ENCODE data around the gene GPR55. TPM values are rescaled to one million over a fixed set of nuclear protein-coding genes. Genes with fewer than 3 reads are reported as not detected.
A peak's percentile ranks its signal among the peaks of the same experiment; 100 is the strongest.

The GPR55 gene
- total RNA-seq, 1 experiment from 2014 or later = not detected

DNA sequence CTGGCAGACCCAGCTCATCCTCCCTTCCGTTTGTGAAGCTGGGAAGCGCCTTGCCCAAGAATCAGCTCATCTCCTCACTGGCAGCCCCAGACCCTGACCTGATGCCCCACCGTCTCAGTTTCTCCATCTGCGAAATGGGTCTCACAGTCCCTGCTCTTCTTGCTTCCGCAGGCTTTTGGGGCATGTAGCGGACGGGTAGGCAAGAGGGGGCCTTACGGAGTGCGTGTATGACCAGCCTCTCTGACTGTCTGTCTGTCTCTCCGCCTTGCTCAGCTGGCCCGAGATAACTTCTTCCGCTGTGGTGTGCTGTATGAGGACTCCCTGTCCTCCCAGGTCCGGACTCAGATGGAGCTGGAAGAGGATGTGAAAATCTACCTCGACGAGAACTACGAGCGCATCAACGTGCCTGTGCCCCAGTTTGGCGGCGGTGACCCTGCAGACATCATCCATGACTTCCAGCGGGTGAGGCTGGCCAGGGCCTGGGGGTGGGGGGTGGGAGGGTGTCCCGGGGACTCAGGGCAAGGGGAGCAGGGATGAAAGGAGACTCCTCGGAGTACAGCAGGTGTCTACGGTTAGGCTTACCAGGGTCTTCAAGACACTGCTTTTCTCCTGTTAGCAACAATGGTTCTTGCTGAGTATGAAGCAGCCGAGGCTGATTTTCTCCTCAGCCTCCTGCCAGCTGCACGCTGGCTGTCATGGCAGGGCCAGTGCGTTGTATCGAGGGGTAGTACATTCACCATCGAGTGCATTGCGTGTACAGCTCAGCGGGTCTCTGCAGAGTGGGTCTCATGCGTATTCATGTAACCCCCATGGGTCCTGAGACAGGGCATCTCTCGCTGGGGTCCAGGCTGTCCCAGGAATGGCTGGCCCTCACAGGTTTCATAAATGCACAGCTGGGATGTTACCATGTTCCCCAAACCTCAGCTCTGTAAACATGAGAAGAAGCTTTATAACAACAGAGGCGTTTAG lies 49.4 kb downstream of the GPR55 start:
- DNase-seq = no peak
- Histone ChIP-seq H2AFZ (ENCODE audit: low read length) (no peak overlapping the region), H3K27ac (ENCODE audit: insufficient read length, low read depth, low read length) (no peak overlapping the region), H4K8ac (replicated peaks; ENCODE audit: insufficient read length, low read depth, low read length) (no peak overlapping the region), H4K5ac (ENCODE audit: insufficient read length, low read depth, low read length) (no peak overlapping the region), H3K14ac (ENCODE audit: insufficient read depth, low read length) (no peak overlapping the region), H2AK5ac (ENCODE audit: insufficient read length, low read length) (no peak overlapping the region), H4K20me1 (ENCODE audit: control insufficient read depth, insufficient read depth, insufficient read length) (no peaks in the 10 kb centered on the region), H3K79me2 (ENCODE audit: insufficient read depth, low read length) (peaks cover 14% of the 10 kb centered on the region; the same call in 1 of the 2 replicates), H3K18ac (ENCODE audit: insufficient read length, low read depth, low read length) (no peak overlapping the region), H2BK120ac (ENCODE audit: low read depth, low read length, poor library complexity, severe bottlenecking) (no peak overlapping the region), H2BK15ac (ENCODE audit: low read depth, low read length) (no peak overlapping the region), H3K23me2 (ENCODE audit: insufficient read length, low read depth, low read length, poor library complexity, severe bottlenecking) (no peaks in the 10 kb centered on the region), H3K4ac (ENCODE audit: low read depth, low read length) (no peak overlapping the region), H3K27me3 (ENCODE audit: insufficient read depth, low read length) (no peaks in the 10 kb centered on the region), H3K79me1 (ENCODE audit: insufficient read depth, low read depth, low read length, poor library complexity, severe bottlenecking) (no peaks in the 10 kb centered on the region), H2BK12ac (ENCODE audit: insufficient read length, low read depth, low read length) (no peak overlapping the region), H2BK20ac (ENCODE audit: low read depth, low read length, poor library complexity, severe bottlenecking) (no peak overlapping the region), H3K4me1 (ENCODE audit: insufficient read depth, low read length) (no peaks in the 10 kb centered on the region; the same call in 1 of the 2 replicates), H3K4me2 (ENCODE audit: insufficient read depth, insufficient read length, low read length) (no peak overlapping the region), H4K91ac (ENCODE audit: insufficient read length, low read depth, low read length) (no peak overlapping the region), H3K9ac (ENCODE audit: extremely low read depth, insufficient read length, low read length) (no peak overlapping the region), H2BK5ac (ENCODE audit: insufficient read length, low read length) (no peak overlapping the region), H3K56ac (ENCODE audit: insufficient read length, low read depth, low read length) (no peak overlapping the region), H3K9me3 (ENCODE audit: control insufficient read depth, low read depth, low read length) (no peaks in the 10 kb centered on the region), H3T11ph (ENCODE audit: low read length) (no peak overlapping the region), H3K23ac (ENCODE audit: insufficient read length, low read depth, low read length) (no peak overlapping the region)
- peaks cover 51 to 80% (median 69%) of the 10 kb centered on the region in 3 experiments for H3K36me3 Mint-ChIP-seq (ENCODE audit: insufficient read depth in 1 of 3, low read depth in 3 of 3)
- H3K9me3 Mint-ChIP-seq = no peaks in the 10 kb centered on the region
- H3K27ac Mint-ChIP-seq = peak overlapping the region in 1 of 3 experiments; percentile 34; a peak in 1 of 7 replicates
- no peak overlapping the region for H3K4me3 Mint-ChIP-seq
- H3K4me1 Mint-ChIP-seq = peaks cover 23 to 29% of the 10 kb centered on the region in 2 experiments
- TF ChIP-seq, protein P1, sequence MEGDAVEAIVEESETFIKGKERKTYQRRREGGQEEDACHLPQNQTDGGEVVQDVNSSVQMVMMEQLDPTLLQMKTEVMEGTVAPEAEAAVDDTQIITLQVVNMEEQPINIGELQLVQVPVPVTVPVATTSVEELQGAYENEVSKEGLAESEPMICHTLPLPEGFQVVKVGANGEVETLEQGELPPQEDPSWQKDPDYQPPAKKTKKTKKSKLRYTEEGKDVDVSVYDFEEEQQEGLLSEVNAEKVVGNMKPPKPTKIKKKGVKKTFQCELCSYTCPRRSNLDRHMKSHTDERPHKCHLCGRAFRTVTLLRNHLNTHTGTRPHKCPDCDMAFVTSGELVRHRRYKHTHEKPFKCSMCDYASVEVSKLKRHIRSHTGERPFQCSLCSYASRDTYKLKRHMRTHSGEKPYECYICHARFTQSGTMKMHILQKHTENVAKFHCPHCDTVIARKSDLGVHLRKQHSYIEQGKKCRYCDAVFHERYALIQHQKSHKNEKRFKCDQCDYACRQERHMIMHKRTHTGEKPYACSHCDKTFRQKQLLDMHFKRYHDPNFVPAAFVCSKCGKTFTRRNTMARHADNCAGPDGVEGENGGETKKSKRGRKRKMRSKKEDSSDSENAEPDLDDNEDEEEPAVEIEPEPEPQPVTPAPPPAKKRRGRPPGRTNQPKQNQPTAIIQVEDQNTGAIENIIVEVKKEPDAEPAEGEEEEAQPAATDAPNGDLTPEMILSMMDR (conservative IDR thresholded peaks at IDR 0.05) = no peak
- WGBS (ENCODE audit: extremely low coverage, insufficient read length, low lambda C conversion rate) = no CpG with 5 or more reads among the region's 34 CpGs
- no peaks in the 10 kb centered on the region for H3K27me3 Mint-ChIP-seq (ENCODE audit: low read depth)
